ENCODE results near the gene ARG2. TPM values are rescaled to one million over a fixed set of nuclear protein-coding genes. Genes with fewer than 3 reads are reported as not detected.

Gene ARG2
- total RNA-seq, 1 donor from 2014 or later = 2.0 TPM

- no peak for TF ChIP-seq CTCF (IDR thresholded peaks at IDR 0.05)
- peak within 1 kb of the TSS; percentile 100 for H3K27ac ChIP-seq
- H3K4me1 ChIP-seq = peaks cover 32% of the 10 kb centered on the region
- H3K9me3 ChIP-seq = no peaks in the 10 kb centered on the region
- peak within 1 kb of the TSS; percentile 98 for H3K4me3 ChIP-seq
- ATAC-seq = peak; percentile 97
- peak; percentile 93 for DNase-seq
- H3K36me3 ChIP-seq = peaks cover 9% of the 10 kb centered on the region
- no peaks in the 10 kb centered on the region for H3K27me3 ChIP-seq
- intact Hi-C loops (cut with DNase I) = no loop called here
Measured at GRCh38 chr14:67674480-67675218, 54.9 kb downstream of the ARG2 start, which contains the start of gene VTI1B. Gene VTI1B, minus strand, starts transcription at chr14:67674632. Its CDS starts 143 bp downstream, at chr14:67674489.

GRCh38 chr14:67675219-67675582, 55.5 kb downstream of the ARG2 start:
- Histone ChIP-seq H3K9me3 (no peaks in the 10 kb centered on the region), H3K27ac (peak overlapping the region; percentile 100), H3K36me3 (peaks cover 9% of the 10 kb centered on the region), H3K27me3 (no peaks in the 10 kb centered on the region), H3K4me3 (peak overlapping the region; percentile 98), H3K4me1 (peaks cover 32% of the 10 kb centered on the region)
- no peak for TF ChIP-seq CTCF (IDR thresholded peaks at IDR 0.05)
- ATAC-seq (no peak), DNase-seq (no peak)
- intact Hi-C loops (cut with DNase I) = no loop called here

- ATAC-seq = no peak
- no peak for TF ChIP-seq CTCF (IDR thresholded peaks at IDR 0.05)
- H3K36me3 ChIP-seq = peaks cover 28% of the 10 kb centered on the region
Measured at GRCh38 chr14:67679006-67679405, 59.3 kb downstream of the ARG2 start.

GRCh38 chr14:67680121-67680602, 60.4 kb downstream of the ARG2 start:
- Histone ChIP-seq H3K9me3 (no peaks in the 10 kb centered on the region), H3K27ac (peak overlapping the region; percentile 1), H3K4me3 (no peak overlapping the region), H3K36me3 (peaks cover 38% of the 10 kb centered on the region), H3K4me1 (peaks cover 4% of the 10 kb centered on the region), H3K27me3 (no peaks in the 10 kb centered on the region)
- intact Hi-C loops (cut with DNase I) = no loop called here
- DNase-seq (no peak), ATAC-seq (peak; percentile 64)
- no peak for TF ChIP-seq CTCF (IDR thresholded peaks at IDR 0.05)

More at GRCh38 chr14:67679006-67679405, 59.3 kb downstream of the ARG2 start:
- DNase-seq = no peak
- Histone ChIP-seq H3K27ac (no peak overlapping the region), H3K9me3 (no peaks in the 10 kb centered on the region), H3K4me3 (no peak overlapping the region), H3K27me3 (no peaks in the 10 kb centered on the region), H3K4me1 (peaks cover 5% of the 10 kb centered on the region)
- intact Hi-C loops (cut with DNase I) = no loop called here

- Histone ChIP-seq H3K36me3 (peaks cover 46% of the 10 kb centered on the region), H3K27me3 (no peaks in the 10 kb centered on the region), H3K27ac (no peak overlapping the region), H3K4me1 (no peaks in the 10 kb centered on the region), H3K4me3 (no peak overlapping the region), H3K9me3 (no peaks in the 10 kb centered on the region)
- intact Hi-C loops (cut with DNase I) = no loop called here
- TF ChIP-seq CTCF (IDR thresholded peaks at IDR 0.05) = no peak
- ATAC-seq (peak; percentile 90), DNase-seq (no peak)
Measured at GRCh38 chr14:67680941-67681340, 61.2 kb downstream of the ARG2 start.

Data from upper lobe of right lung (tissue), 1 donor.